B cell (primary cell): ENCODE results near the gene HTR7. TPM values are rescaled to one million over a fixed set of nuclear protein-coding genes. Genes with fewer than 3 reads are reported as not detected.

Experiments used
- ATAC-seq: fragments of 200-7000 bp; cut with Tn5 transposase; one replicate; pipeline ENCODE4 v1.10.0; 2021; ENCODE audit warnings: low read depth, mild to moderate bottlenecking, moderate number of reproducible peaks, moderate library complexity
- CTCF ChIA-PET: fragments of 350-600 bp; sonication (Branson Sonifier 250); formaldehyde crosslinking; loops from one replicate; lab custom pipeline; 2021; ENCODE audit warnings: antibody characterized with exemption, inconsistent platforms; lab: Charles Lee
- POLR2A ChIA-PET: fragments of 350-600 bp; sonication (Branson Sonifier 250); formaldehyde crosslinking; loops from one replicate; lab custom pipeline; 2021; ENCODE audit warnings: antibody characterized with exemption; lab: Charles Lee
- DNase-seq: peaks from one replicate; pipeline ENCODE4 v3.0.0; 2013
- H2AFZ ChIP-seq: 2 replicates; pipeline ENCODE4 v1.6.1; 2012; ENCODE audit warnings: mild to moderate bottlenecking, low read depth, low read length; ENCODE audit not compliant: insufficient read depth, poor library complexity, severe bottlenecking
- H3K27ac ChIP-seq, 2 donors: 1 replicate in 1 of 2; 2 replicates in 1 of 2; pipeline ENCODE4 v1.5.1; 2012 to 2013; ENCODE audit warnings: low read length in 2 of 2, mild to moderate bottlenecking in 2 of 2, moderate library complexity in 1 of 2
- H3K27me3 ChIP-seq, 4 experiments: fragments of 200-600 bp in 1 of 4; sonication (generic) in 1 of 4; replicated peaks in 1 of 4; 1 replicate in 2 of 4; 2 replicates in 2 of 4; pipeline versions ENCODE4 v1.6.1 to v1.7.0; 2013 to 2016; ENCODE audit warnings: low read length in 3 of 4, mild to moderate bottlenecking in 2 of 4, mixed read lengths in 1 of 4, moderate library complexity in 1 of 4; ENCODE audit not compliant: insufficient read depth in 4 of 4, control insufficient read depth in 3 of 4; ENCODE audit errors: control extremely low read depth in 1 of 4
- H3K36me3 ChIP-seq, 2 experiments: replicated peaks in 1 of 2; 1 replicate in 1 of 2; 2 replicates in 1 of 2; pipeline versions ENCODE4 v1.6.1 to v1.7.1; 2013; ENCODE audit warnings: low read length in 1 of 2; ENCODE audit not compliant: insufficient read depth in 2 of 2, control insufficient read depth in 1 of 2; ENCODE audit errors: control extremely low read depth in 1 of 2, extremely low read depth in 1 of 2
- H3K4me1 ChIP-seq, 2 donors: fragments of 200-600 bp in 1 of 2; sonication (generic) in 1 of 2; 1 replicate in 1 of 2; 2 replicates in 1 of 2; pipeline versions ENCODE4 v1.5.1 to v1.6.1; 2013 to 2017; ENCODE audit warnings: low read length in 2 of 2; ENCODE audit not compliant: control insufficient read depth in 2 of 2, insufficient read depth in 2 of 2
- H3K4me2 ChIP-seq: replicated peaks from 2 replicates; pipeline ENCODE3; 2012; ENCODE audit warnings: mild to moderate bottlenecking, low read depth, low read length; ENCODE audit not compliant: poor library complexity, severe bottlenecking
- H3K4me3 ChIP-seq, 5 experiments: fragments of 200-600 bp in 1 of 5; sonication (generic) in 1 of 5; 1 replicate in 3 of 5; 2 replicates in 2 of 5; pipeline versions ENCODE4 v1.5.1 to v1.7.0; 2011 to 2016; ENCODE audit warnings: low read length in 4 of 5, mild to moderate bottlenecking in 4 of 5, low read depth in 2 of 5, control low read depth in 1 of 5, moderate library complexity in 1 of 5; ENCODE audit not compliant: insufficient read depth in 1 of 5; ENCODE audit errors: control extremely low read depth in 1 of 5, extremely low read depth in 1 of 5
- H3K79me2 ChIP-seq: fragments of 200-600 bp; sonication (generic); one replicate; pipeline ENCODE4 v1.6.0; 2016; ENCODE audit warnings: low read length; ENCODE audit not compliant: control insufficient read depth, insufficient read depth
- H3K9ac ChIP-seq: fragments of 200-600 bp; sonication (generic); 2 replicates; pipeline ENCODE4 v1.6.1; 2017; ENCODE audit warnings: mild to moderate bottlenecking, low read length, moderate library complexity
- H3K9me3 ChIP-seq, 3 donors: one replicate each; pipeline versions ENCODE4 v1.6.1 to v1.7.1; 2013; ENCODE audit warnings: low read length in 2 of 3; ENCODE audit not compliant: control insufficient read depth in 2 of 3, insufficient read depth in 1 of 3; ENCODE audit errors: control extremely low read depth in 1 of 3
- H4K20me1 ChIP-seq: 2 replicates; pipeline ENCODE4 v1.6.0; 2012; ENCODE audit warnings: mild to moderate bottlenecking, low read length; ENCODE audit not compliant: insufficient read depth, control insufficient read depth, poor library complexity, severe bottlenecking
- H3K27ac Mint-ChIP-seq: one replicate; pipeline ENCODE4 v1.8.0; 2021; ENCODE audit warnings: mixed read lengths
- H3K27me3 Mint-ChIP-seq: one replicate; pipeline ENCODE4 v1.8.0; 2021; ENCODE audit warnings: mixed read lengths
- H3K4me1 Mint-ChIP-seq: one replicate; pipeline ENCODE4 v1.8.0; 2021; ENCODE audit warnings: mixed read lengths
- H3K4me3 Mint-ChIP-seq: one replicate; pipeline ENCODE4 v1.8.0; 2021; ENCODE audit warnings: mixed read lengths
- H3K9me3 Mint-ChIP-seq: one replicate; pipeline ENCODE4 v1.8.0; 2022; ENCODE audit warnings: mixed read lengths; ENCODE audit not compliant: insufficient read depth
- CTCF ChIP-seq: fragments of 200-600 bp; IDR thresholded peaks from one replicate; pipeline ENCODE4 v1.8.0; 2022; ENCODE audit warnings: antibody characterized with exemption, mild to moderate bottlenecking
- EZH2 ChIP-seq: IDR thresholded peaks from 2 replicates; pipeline ENCODE4 v1.6.1; 2012; ENCODE audit warnings: borderline replicate concordance, low read depth, mild to moderate bottlenecking, moderate library complexity, low read length; ENCODE audit not compliant: insufficient read depth, poor library complexity, severe bottlenecking
- WGBS: methylation state at CpG from one replicate; pipeline ENCODE4 v1.1.5; 2013; ENCODE audit warnings: missing lambda C conversion rate; ENCODE audit not compliant: insufficient coverage; 5-methylcytosine and 5-hydroxymethylcytosine counted together
- intact Hi-C: fragments of 100-400 bp; cut with micrococcal nuclease; formaldehyde crosslinking; loops from one replicate; pipeline ENCODE4 v1.10.0; 2022
- polyA plus RNA-seq: library from polyadenylated mRNA; depleted of rRNA; stranded (reverse); fragments of >200 nt; gene quantifications from 2 replicates; pipeline ENCODE4 v1.2.3, GENCODE V29; 2012
- total RNA-seq, 2 donors: library from RNA; stranded (reverse); fragments of 120-200 nt in 1 of 2; gene quantifications; 1 replicate in 1 of 2; 2 replicates in 1 of 2; pipeline versions ENCODE4 v1.2.3 to v1.2.4, GENCODE V29; 2013 to 2022

HTR7 gene
- total and polyA plus RNA-seq, 2 donors (not counting 1 experiment from before 2014, with no cell fraction given) = 0.03 TPM; not detected in 1

GRCh38 chr10:90819911-90820310 is 37.9 kb downstream of the HTR7 start:
- Histone ChIP-seq H2AFZ (no peak overlapping the region), H3K4me1 (no peaks in the 10 kb centered on the region), H3K4me2 (no peak overlapping the region), H3K9me3 (peaks cover 0 to 14% (median 0%) of the 10 kb centered on the region in 3 donors), H3K4me3 (no peak overlapping the region), H3K79me2 (no peaks in the 10 kb centered on the region), H3K27ac (no peak overlapping the region), H3K36me3 (no peaks in the 10 kb centered on the region), H3K27me3 (peaks cover 0 to 10% (median 0%) of the 10 kb centered on the region in 4 experiments), H3K9ac (no peak overlapping the region), H4K20me1 (no peaks in the 10 kb centered on the region)
- Mint-ChIP-seq H3K4me3 (no peak overlapping the region), H3K27me3 (peaks cover 20% of the 10 kb centered on the region), H3K9me3 (no peaks in the 10 kb centered on the region), H3K4me1 (no peaks in the 10 kb centered on the region), H3K27ac (no peak overlapping the region)
- DNase-seq (no peak), ATAC-seq (no peak)
- no peak for TF ChIP-seq CTCF
- TF ChIP-seq EZH2 = no peak
- ChIA-PET CTCF (no interaction called here), POLR2A (no interaction called here)
- intact Hi-C loops = no loop called here

- TF ChIP-seq CTCF = no peak
- TF ChIP-seq EZH2 = no peak
- Histone ChIP-seq H3K27ac (no peak overlapping the region), H3K36me3 (no peaks in the 10 kb centered on the region), H3K79me2 (no peaks in the 10 kb centered on the region), H3K27me3 (peaks cover 0 to 10% (median 0%) of the 10 kb centered on the region in 4 experiments), H3K9me3 (peaks cover 0 to 14% (median 0%) of the 10 kb centered on the region in 3 donors), H3K9ac (no peak overlapping the region), H4K20me1 (no peaks in the 10 kb centered on the region), H3K4me3 (no peak overlapping the region), H3K4me2 (no peak overlapping the region), H3K4me1 (no peaks in the 10 kb centered on the region), H2AFZ (no peak overlapping the region)
- Mint-ChIP-seq H3K4me3 (no peak overlapping the region), H3K4me1 (no peaks in the 10 kb centered on the region), H3K9me3 (no peaks in the 10 kb centered on the region), H3K27me3 (peaks cover 18% of the 10 kb centered on the region), H3K27ac (no peak overlapping the region)
- intact Hi-C loops = no loop called here
- no CpG with 5 or more reads among the region's 1 CpG for WGBS
- DNase-seq (no peak), ATAC-seq (no peak)
- ChIA-PET CTCF (no interaction called here), POLR2A (no interaction called here)
Observed at GRCh38 chr10:90818736-90819135, 39.1 kb downstream of the HTR7 start.
